KMS-11 (cell line): ENCODE results near the gene PLEKHM3.

Experiments used
- H2AFZ ChIP-seq: fragments of 200-600 bp; sonication (generic); 2 replicates; pipeline ENCODE4 v1.6.1; 2016; ENCODE audit warnings: antibody characterized with exemption, mixed run types, low read depth
- H3K27ac ChIP-seq: fragments of 200-600 bp; sonication (generic); 2 replicates; pipeline ENCODE4 v1.6.1; 2016; ENCODE audit warnings: mild to moderate bottlenecking, mixed run types
- H3K27me3 ChIP-seq: fragments of 200-600 bp; sonication (generic); 2 replicates; pipeline ENCODE4 v1.6.1; 2017; ENCODE audit warnings: mild to moderate bottlenecking, low read depth, mixed run types, moderate library complexity; ENCODE audit not compliant: insufficient read depth
- H3K36me3 ChIP-seq: fragments of 200-600 bp; sonication (generic); 2 replicates; pipeline ENCODE4 v1.6.1; 2017; ENCODE audit warnings: mild to moderate bottlenecking, mixed run types; ENCODE audit not compliant: insufficient read depth
- H3K4me1 ChIP-seq: fragments of 200-600 bp; sonication (generic); 2 replicates; pipeline ENCODE4 v1.6.1; 2016; ENCODE audit warnings: mild to moderate bottlenecking, low read depth, mixed run types; ENCODE audit not compliant: poor library complexity, severe bottlenecking
- H3K4me2 ChIP-seq: fragments of 200-600 bp; sonication (generic); 2 replicates; pipeline ENCODE4 v1.7.0; 2016; ENCODE audit warnings: mild to moderate bottlenecking, mixed run types
- H3K4me3 ChIP-seq: fragments of 200-600 bp; sonication (generic); IDR thresholded peaks from 2 replicates; pipeline ENCODE4 v1.6.1; 2017; ENCODE audit warnings: low read depth, low read length, mixed read lengths; ENCODE audit not compliant: insufficient read depth
- H3K79me2 ChIP-seq: fragments of 200-600 bp; sonication (generic); 2 replicates; pipeline ENCODE4 v1.6.1; 2016; ENCODE audit warnings: low read depth, mixed run types; ENCODE audit not compliant: insufficient read depth
- H3K9ac ChIP-seq: fragments of 200-600 bp; sonication (generic); 2 replicates; pipeline ENCODE4 v1.6.1; 2016; ENCODE audit warnings: mild to moderate bottlenecking, mixed run types
- H4K20me1 ChIP-seq: fragments of 200-600 bp; sonication (generic); 2 replicates; pipeline ENCODE4 v1.6.1; 2016; ENCODE audit warnings: mild to moderate bottlenecking, mixed run types; ENCODE audit not compliant: insufficient read depth
- CTCF ChIP-seq: fragments of 200-600 bp; sonication (generic); conservative IDR thresholded peaks from 2 replicates; pipeline ENCODE4 v1.6.1; 2017; ENCODE audit warnings: low read depth, mild to moderate bottlenecking, antibody characterized with exemption, low read length, moderate library complexity, mixed read lengths

PLEKHM3 gene

GRCh38 chr2:207815254-207815653 is 210.1 kb downstream of the PLEKHM3 start:
- Histone ChIP-seq H3K79me2 (no peaks in the 10 kb centered on the region), H3K9ac (no peak overlapping the region), H4K20me1 (no peaks in the 10 kb centered on the region), H3K4me1 (no peaks in the 10 kb centered on the region), H3K4me3 (no peak overlapping the region), H3K4me2 (no peak overlapping the region), H3K27ac (no peak overlapping the region), H3K27me3 (no peaks in the 10 kb centered on the region), H3K36me3 (no peaks in the 10 kb centered on the region), H2AFZ (no peak overlapping the region)
- no peak for TF ChIP-seq CTCF

GRCh38 chr2:207813942-207814341 is 211.4 kb downstream of the PLEKHM3 start:
- no peak overlapping the region for H3K4me2 ChIP-seq
- no peaks in the 10 kb centered on the region for H3K27me3 ChIP-seq
- TF ChIP-seq CTCF = no peak

GRCh38 chr2:207813221-207813916 is 212.0 kb downstream of the PLEKHM3 start:
- Histone ChIP-seq H2AFZ (no peak overlapping the region), H3K79me2 (no peaks in the 10 kb centered on the region), H3K4me2 (no peak overlapping the region), H3K9ac (no peak overlapping the region), H4K20me1 (no peaks in the 10 kb centered on the region), H3K4me1 (no peaks in the 10 kb centered on the region), H3K4me3 (no peak overlapping the region), H3K27me3 (no peaks in the 10 kb centered on the region), H3K27ac (no peak overlapping the region), H3K36me3 (no peaks in the 10 kb centered on the region)
- TF ChIP-seq CTCF = no peak

More at GRCh38 chr2:207813942-207814341, 211.4 kb downstream of the PLEKHM3 start:
- no peaks in the 10 kb centered on the region for H3K79me2 ChIP-seq
- no peak overlapping the region for H3K4me3 ChIP-seq
- no peaks in the 10 kb centered on the region for H4K20me1 ChIP-seq
- no peak overlapping the region for H3K9ac ChIP-seq
- no peak overlapping the region for H2AFZ ChIP-seq
- no peak overlapping the region for H3K27ac ChIP-seq
- H3K4me1 ChIP-seq = no peaks in the 10 kb centered on the region
- H3K36me3 ChIP-seq = no peaks in the 10 kb centered on the region

GRCh38 chr2:207812726-207813080 is 212.6 kb downstream of the PLEKHM3 start:
- Histone ChIP-seq H3K79me2 (no peaks in the 10 kb centered on the region), H2AFZ (no peak overlapping the region), H3K36me3 (no peaks in the 10 kb centered on the region), H3K4me3 (no peak overlapping the region), H4K20me1 (no peaks in the 10 kb centered on the region), H3K27ac (no peak overlapping the region), H3K27me3 (no peaks in the 10 kb centered on the region), H3K9ac (no peak overlapping the region), H3K4me2 (no peak overlapping the region), H3K4me1 (no peaks in the 10 kb centered on the region)
- no peak for TF ChIP-seq CTCF
